Activated CD4-positive, alpha-beta T cell treated with anti-CD3 and anti-CD28 coated beads, Interleukin-2, amount 50 U/mL, for 4 hours (primary cell): Measurements from ENCODE around the gene CD84.

Source experiments
- DNase-seq, 2 experiments: peaks; one replicate each; pipeline ENCODE4 v3.0.0-alpha.2; 2020

The CD84 gene

GRCh38 chr1:160579216-160579701, at the start of gene CD84:
Gene CD84, minus strand, starts transcription at chr1:160579496. Its CDS starts 59 bp downstream, at chr1:160579437.
- no peak for DNase-seq

GRCh38 chr1:160628799-160629263, 49.5 kb upstream of the CD84 start:
- DNase-seq = no peak

GRCh38 chr1:160627677-160628289, 48.5 kb upstream of the CD84 start:
- peak; percentile 68 to 75 for DNase-seq

- DNase-seq = no peak
Observed at GRCh38 chr1:160626509-160627342, 47.4 kb upstream of the CD84 start.

GRCh38 chr1:160625725-160626498, 46.6 kb upstream of the CD84 start:
- DNase-seq = peak; percentile 65 to 71

- no peak for DNase-seq
Observed at GRCh38 chr1:160625321-160625720, 46.0 kb upstream of the CD84 start.

- DNase-seq = no peak
Observed at GRCh38 chr1:160624464-160624863, 45.2 kb upstream of the CD84 start.

- no peak for DNase-seq
Observed at GRCh38 chr1:160623862-160624261, 44.6 kb upstream of the CD84 start.

GRCh38 chr1:160623227-160623633, 43.9 kb upstream of the CD84 start:
- peak in 1 of 2 experiments; percentile 35 for DNase-seq

- no peak for DNase-seq
Observed at GRCh38 chr1:160622501-160623226, 43.4 kb upstream of the CD84 start.

- no peak for DNase-seq
Observed at GRCh38 chr1:160621633-160622413, 42.5 kb upstream of the CD84 start.

- no peak for DNase-seq
Observed at GRCh38 chr1:160620942-160621632, 41.8 kb upstream of the CD84 start.

GRCh38 chr1:160619742-160620277, 40.5 kb upstream of the CD84 start:
- no peak for DNase-seq

- DNase-seq = no peak
Observed at GRCh38 chr1:160618763-160619274, 39.5 kb upstream of the CD84 start.

GRCh38 chr1:160618327-160618726, 39.0 kb upstream of the CD84 start:
- no peak for DNase-seq

GRCh38 chr1:160615660-160616059, 36.4 kb upstream of the CD84 start:
- no peak for DNase-seq

GRCh38 chr1:160614410-160614809, 35.1 kb upstream of the CD84 start:
- no peak for DNase-seq

GRCh38 chr1:160612613-160613218, 33.4 kb upstream of the CD84 start:
- no peak for DNase-seq

- DNase-seq = no peak
Observed at GRCh38 chr1:160610569-160611242, 31.4 kb upstream of the CD84 start.

- DNase-seq = no peak
Observed at GRCh38 chr1:160608941-160609340, 29.6 kb upstream of the CD84 start.
